GM12892 (cell line): Measurements from ENCODE around the gene LMTK3.

ENCODE experiments used
- DNase-seq: peaks from one replicate; pipeline ENCODE4 v3.0.0; 2011; ENCODE audit not compliant: insufficient read length
- FAIRE-seq: peaks from 2 replicates; lab custom pipeline; 2011; peaks lifted over from hg19 to GRCh38; lab: Jason Lieb, UNC
- POLR2A ChIP-seq: IDR thresholded peaks from 2 replicates; pipeline ENCODE4 v1.6.1; 2011; ENCODE audit warnings: low read depth, low read length, control low read depth
- POLR2AphosphoS5 ChIP-seq: IDR thresholded peaks from 2 replicates; pipeline ENCODE4 v1.6.1; 2011; ENCODE audit warnings: low read depth, low read length, control low read depth
- TAF1 ChIP-seq: IDR thresholded peaks from 2 replicates; pipeline ENCODE4 v1.6.1; 2011; ENCODE audit warnings: low read depth, mild to moderate bottlenecking, control low read depth, low read length, borderline replicate concordance

Gene LMTK3

DNA sequence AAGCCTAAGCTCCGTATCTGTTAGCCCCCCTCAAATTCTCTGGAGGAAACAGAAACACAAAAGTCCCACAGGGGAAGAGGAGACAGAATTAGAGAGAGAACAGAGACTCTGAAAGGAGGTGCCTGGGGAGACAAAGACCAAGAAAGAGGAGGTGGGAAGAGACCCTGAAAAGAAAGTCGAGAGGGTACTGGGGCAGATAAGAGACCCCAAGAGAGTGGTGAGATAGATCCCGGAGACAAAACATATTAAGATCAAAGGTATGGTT is 66.8 kb downstream of the LMTK3 start:
- DNase-seq = no peak
- TF ChIP-seq POLR2AphosphoS5 (no peak), POLR2A (no peak), TAF1 (no peak)
- peak; percentile 67 for FAIRE-seq

DNA sequence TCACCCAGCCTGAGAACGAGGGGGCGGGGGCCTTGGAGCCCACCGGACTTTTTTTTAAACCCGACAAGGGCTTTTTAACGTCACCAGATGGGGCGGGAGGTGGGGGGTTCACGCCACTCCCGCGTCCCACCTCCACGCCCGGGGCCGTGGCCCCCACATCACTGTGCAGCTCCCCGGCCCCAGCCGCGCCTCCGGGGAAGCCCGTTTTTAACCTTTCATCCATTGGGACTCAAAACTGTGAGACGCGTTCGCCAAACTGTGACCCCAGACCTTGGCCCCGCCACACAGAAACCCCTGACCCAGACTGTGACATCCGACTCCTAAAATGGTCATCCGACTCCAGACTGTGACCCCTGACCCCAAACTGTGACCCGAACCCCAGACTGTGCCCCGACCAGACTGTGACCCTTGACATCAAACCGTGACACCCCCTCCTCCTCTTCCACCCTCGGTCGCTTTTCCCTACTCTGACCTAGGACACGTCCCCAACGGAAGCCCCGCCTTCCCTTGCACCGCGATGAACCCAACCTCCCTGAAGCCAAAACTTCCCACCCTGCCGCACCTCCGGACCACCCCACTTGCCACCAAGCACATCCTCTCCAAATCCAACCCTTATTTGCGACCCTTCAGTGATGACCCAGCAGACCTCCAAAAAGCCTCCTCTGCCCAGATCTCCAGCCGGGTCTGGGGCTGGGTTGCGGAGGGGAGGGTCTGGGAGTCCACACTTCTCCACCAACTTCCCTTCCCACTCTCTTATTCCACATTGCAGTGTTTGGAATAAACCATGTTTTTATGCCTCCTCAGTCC is 67.3 kb downstream of the LMTK3 start:
- FAIRE-seq = peak; percentile 33
- no peak for TF ChIP-seq TAF1
- no peak for TF ChIP-seq POLR2AphosphoS5
- no peak for TF ChIP-seq POLR2A
- no peak for DNase-seq

DNA sequence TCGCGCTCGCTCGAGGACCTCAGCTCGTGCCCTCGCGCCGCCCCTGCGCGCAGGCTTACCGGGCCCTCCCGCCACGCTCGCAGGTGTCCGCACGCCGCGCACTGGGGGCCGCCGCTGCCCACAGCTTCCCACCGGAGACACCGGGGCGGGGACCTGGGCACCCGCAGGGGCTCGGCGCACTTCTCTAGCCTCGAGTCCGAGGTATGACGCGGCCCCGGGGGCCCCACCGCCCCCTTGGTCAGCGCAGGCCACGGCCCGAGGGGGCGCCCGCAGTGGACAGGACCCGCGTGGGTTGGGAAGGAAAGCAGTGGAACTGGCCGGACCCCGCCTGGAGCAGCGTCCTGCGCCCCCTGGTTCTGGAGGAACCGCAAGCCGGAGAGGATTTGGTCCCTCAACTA is 67.9 kb downstream of the LMTK3 start:
- TF ChIP-seq TAF1 = no peak
- no peak for FAIRE-seq
- DNase-seq = no peak

DNA sequence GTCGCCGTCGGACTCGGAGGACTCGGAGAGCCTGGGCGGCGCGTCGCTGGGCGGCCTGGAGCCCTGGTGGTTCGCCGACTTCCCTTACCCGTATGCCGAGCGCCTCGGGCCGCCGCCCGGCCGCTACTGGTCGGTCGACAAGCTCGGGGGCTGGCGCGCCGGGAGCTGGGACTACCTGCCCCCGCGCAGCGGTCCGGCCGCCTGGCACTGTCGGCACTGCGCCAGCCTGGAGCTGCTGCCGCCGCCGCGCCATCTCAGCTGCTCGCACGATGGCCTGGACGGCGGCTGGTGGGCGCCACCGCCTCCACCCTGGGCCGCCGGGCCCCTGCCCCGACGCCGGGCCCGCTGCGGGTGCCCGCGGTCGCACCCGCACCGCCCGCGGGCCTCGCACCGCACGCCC is 68.4 kb downstream of the LMTK3 start:
- TF ChIP-seq POLR2A = no peak
- no peak for TF ChIP-seq TAF1
- TF ChIP-seq POLR2AphosphoS5 = no peak
- DNase-seq = no peak
- FAIRE-seq = no peak

DNA sequence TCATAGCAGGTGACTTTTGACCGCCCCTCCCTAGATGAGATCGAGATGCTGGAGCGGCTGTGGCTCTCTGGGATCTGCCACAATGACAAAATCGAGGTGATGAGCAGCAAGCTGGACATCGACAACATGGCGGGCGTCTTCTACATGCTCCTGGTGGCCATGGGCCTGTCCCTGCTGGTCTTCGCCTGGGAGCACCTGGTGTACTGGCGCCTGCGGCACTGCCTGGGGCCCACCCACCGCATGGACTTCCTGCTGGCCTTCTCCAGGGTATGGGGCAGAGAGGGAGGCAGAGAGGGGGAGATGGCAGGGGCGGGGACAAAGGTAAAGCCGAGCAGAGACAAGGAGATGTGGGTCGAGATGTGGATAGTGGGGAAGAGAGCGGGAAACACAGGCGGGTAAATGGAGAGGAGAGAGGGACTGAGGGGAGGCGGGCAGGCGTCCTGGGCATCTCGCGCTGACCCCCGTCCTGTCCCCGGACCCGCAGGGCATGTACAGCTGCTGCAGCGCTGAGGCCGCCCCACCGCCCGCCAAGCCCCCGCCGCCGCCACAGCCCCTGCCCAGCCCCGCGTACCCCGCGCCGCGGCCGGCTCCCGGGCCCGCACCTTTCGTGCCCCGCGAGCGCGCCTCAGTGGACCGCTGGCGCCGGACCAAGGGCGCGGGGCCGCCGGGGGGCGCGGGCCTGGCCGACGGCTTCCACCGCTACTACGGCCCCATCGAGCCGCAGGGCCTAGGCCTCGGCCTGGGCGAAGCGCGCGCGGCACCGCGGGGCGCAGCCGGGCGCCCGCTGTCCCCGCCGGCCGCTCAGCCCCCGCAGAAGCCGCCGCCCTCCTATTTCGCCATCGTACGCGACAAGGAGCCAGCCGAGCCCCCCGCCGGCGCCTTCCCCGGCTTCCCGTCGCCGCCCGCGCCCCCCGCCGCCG is 69.3 kb downstream of the LMTK3 start:
- no peak for FAIRE-seq
- TF ChIP-seq POLR2AphosphoS5 = no peak
- no peak for TF ChIP-seq POLR2A
- TF ChIP-seq TAF1 = no peak
- DNase-seq = no peak

DNA sequence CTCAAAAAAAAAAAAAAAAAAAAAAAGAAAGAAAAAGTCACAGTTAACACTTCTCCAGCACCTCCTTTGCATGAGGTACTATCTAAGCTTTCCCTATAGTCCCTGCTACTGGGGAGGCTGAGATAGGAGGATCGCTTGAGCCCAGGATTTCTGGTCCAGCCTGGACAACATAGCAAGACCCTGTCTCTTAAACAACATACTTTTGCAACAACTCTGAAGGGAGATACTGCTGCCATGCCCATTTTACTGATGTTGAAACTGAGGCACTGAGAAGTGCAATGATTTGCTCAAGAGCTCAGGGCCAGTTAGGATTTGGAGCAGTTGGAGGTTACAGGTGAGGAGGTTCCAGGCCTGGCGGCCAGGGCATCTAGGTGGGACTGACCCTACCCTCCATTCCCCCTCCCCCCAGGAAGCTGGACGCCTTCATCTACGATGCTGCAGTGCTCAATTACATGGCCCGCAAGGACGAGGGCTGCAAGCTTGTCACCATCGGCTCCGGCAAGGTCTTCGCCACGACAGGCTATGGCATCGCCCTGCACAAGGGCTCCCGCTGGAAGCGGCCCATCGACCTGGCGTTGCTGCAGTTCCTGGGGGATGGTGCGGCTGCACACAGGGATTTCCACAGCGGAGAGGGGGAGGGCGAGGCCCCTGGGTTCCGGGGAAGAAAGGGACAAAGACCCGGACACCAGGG is 70.1 kb downstream of the LMTK3 start:
- DNase-seq (no peak), FAIRE-seq (no peak)
- TF ChIP-seq POLR2A = no peak
- no peak for TF ChIP-seq POLR2AphosphoS5
- TF ChIP-seq TAF1 = no peak

DNA sequence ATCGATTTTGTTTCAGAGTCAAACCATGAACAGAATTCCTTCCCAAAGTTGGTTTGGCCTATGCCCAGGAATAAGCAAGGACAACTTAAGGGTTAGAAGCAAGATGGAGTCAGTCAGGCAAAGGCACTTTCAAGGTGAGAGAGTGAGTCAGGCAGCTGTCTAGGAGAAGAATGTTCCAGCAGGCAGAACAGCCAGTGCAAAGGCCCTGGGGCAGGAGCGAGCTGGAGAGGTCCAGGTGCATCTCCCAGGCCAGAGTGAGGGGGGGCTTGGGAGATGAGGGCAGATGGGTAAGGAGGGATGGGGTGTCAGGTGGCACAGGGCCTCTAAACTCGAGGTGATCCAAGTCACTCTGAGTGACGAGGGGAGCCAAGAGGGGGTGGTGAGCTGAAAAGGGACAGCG is 75.0 kb downstream of the LMTK3 start:
- DNase-seq (no peak), FAIRE-seq (no peak)
- TF ChIP-seq POLR2A (no peak), POLR2AphosphoS5 (no peak), TAF1 (no peak)
